GM19025 (cell line): ENCODE measurements around the gene SPACA1.

Experiments used
- ATAC-seq: cut with Tn5 transposase; IDR thresholded peaks from one replicate; pipeline ENCODE4 v1.9.1; 2021; ENCODE audit warnings: mild to moderate bottlenecking, low read depth, moderate library complexity; ENCODE audit not compliant: unreplicated experiment

The SPACA1 gene

GRCh38 chr6:88089708-88090107 is 42.1 kb downstream of the SPACA1 start:
- no peak for ATAC-seq

GRCh38 chr6:88105741-88106340 is 58.2 kb downstream of the SPACA1 start:
- no peak for ATAC-seq

- no peak for ATAC-seq
Observed at GRCh38 chr6:88107241-88107640, 59.6 kb downstream of the SPACA1 start.

GRCh38 chr6:88111991-88112390 is 64.3 kb downstream of the SPACA1 start:
- ATAC-seq: no peak

- ATAC-seq: no peak
Observed at GRCh38 chr6:88114838-88115237, 67.2 kb downstream of the SPACA1 start.

GRCh38 chr6:88115307-88115706 is 67.7 kb downstream of the SPACA1 start:
- no peak for ATAC-seq

GRCh38 chr6:88116276-88116675 is 68.6 kb downstream of the SPACA1 start:
- ATAC-seq: no peak
